Right hindlimb (tissue), 1 donor: ENCODE measurements around the gene ANXA2.
A peak's percentile ranks its signal among the peaks of the same experiment; 100 is the strongest.

Experiments
- DNase-seq: peaks from one replicate; pipeline ENCODE4 v3.0.0-alpha.2; 2018

ANXA2 gene

GRCh38 chr15:60363903-60364611 is 33.7 kb downstream of the ANXA2 start:
- no peak for DNase-seq

- DNase-seq = no peak
Observed at GRCh38 chr15:60363087-60363549, 34.7 kb downstream of the ANXA2 start.

- DNase-seq = no peak
Observed at GRCh38 chr15:60362321-60363086, 35.3 kb downstream of the ANXA2 start.

GRCh38 chr15:60359738-60360137 is 38.0 kb downstream of the ANXA2 start:
- DNase-seq = peak; percentile 60

GRCh38 chr15:60358935-60359682 is 38.7 kb downstream of the ANXA2 start:
- no peak for DNase-seq

- no peak for DNase-seq
Observed at GRCh38 chr15:60356832-60357231, 41.0 kb downstream of the ANXA2 start.

- no peak for DNase-seq
Observed at GRCh38 chr15:60355148-60355857, 42.5 kb downstream of the ANXA2 start.

- no peak for DNase-seq
Observed at GRCh38 chr15:60353245-60353920, 44.4 kb downstream of the ANXA2 start.

GRCh38 chr15:60352525-60352924 is 45.3 kb downstream of the ANXA2 start:
- DNase-seq = no peak

- DNase-seq = peak; percentile 56
Observed at GRCh38 chr15:60351066-60351465, 46.7 kb downstream of the ANXA2 start.

GRCh38 chr15:60350108-60350507 is 47.7 kb downstream of the ANXA2 start:
- DNase-seq = no peak

GRCh38 chr15:60349589-60349988 is 48.2 kb downstream of the ANXA2 start:
- no peak for DNase-seq

- no peak for DNase-seq
Observed at GRCh38 chr15:60347480-60348049, 50.2 kb downstream of the ANXA2 start.

- DNase-seq = no peak
Observed at GRCh38 chr15:60346653-60347052, 51.1 kb downstream of the ANXA2 start.

- no peak for DNase-seq
Observed at GRCh38 chr15:60346077-60346476, 51.7 kb downstream of the ANXA2 start.

- no peak for DNase-seq
Observed at GRCh38 chr15:60345598-60345997, 52.2 kb downstream of the ANXA2 start.

GRCh38 chr15:60344987-60345386 is 52.8 kb downstream of the ANXA2 start:
- DNase-seq = no peak

- no peak for DNase-seq
Observed at GRCh38 chr15:60344461-60344860, 53.3 kb downstream of the ANXA2 start.

GRCh38 chr15:60343221-60343970 is 54.4 kb downstream of the ANXA2 start:
- DNase-seq = no peak

- DNase-seq = no peak
Observed at GRCh38 chr15:60340207-60340921, 57.4 kb downstream of the ANXA2 start.
